ENCODE results near the gene SEMA6A.

- no peak for TF ChIP-seq REST (IDR thresholded peaks at IDR 0.05)
- no peak for TF ChIP-seq CTCF (IDR thresholded peaks at IDR 0.05; ENCODE audit: low read depth, low read length, missing input control)
- no peak for TF ChIP-seq RAD21 (IDR thresholded peaks at IDR 0.05)
- no peak for TF ChIP-seq NR2F2 (IDR thresholded peaks at IDR 0.05)
- no peak for TF ChIP-seq FOXA1 (IDR thresholded peaks at IDR 0.05)
- no peak for TF ChIP-seq HNF4G (IDR thresholded peaks at IDR 0.05)
- no peak for TF ChIP-seq RXRA (IDR thresholded peaks at IDR 0.05)
- TF ChIP-seq EGR1 (IDR thresholded peaks at IDR 0.05; ENCODE audit: low read depth in 2 of 2), result no peak
- no peak for TF ChIP-seq SP1 (IDR thresholded peaks at IDR 0.05)
- no peak for TF ChIP-seq TAF1 (conservative IDR thresholded peaks at IDR 0.05)
- TF ChIP-seq JUND (IDR thresholded peaks at IDR 0.05), result no peak
- no peak for TF ChIP-seq ZBTB33 (IDR thresholded peaks at IDR 0.05)
- TF ChIP-seq MAX (IDR thresholded peaks at IDR 0.05), result no peak
- no peak for TF ChIP-seq GABPA (IDR thresholded peaks at IDR 0.05 in 1 of 2, conservative IDR thresholded peaks at IDR 0.05 in 1 of 2)
Measured at GRCh38 chr5:116613445-116613844, 38.8 kb upstream of the SEMA6A start.

Data from liver (tissue), 3 donors.